NCI-H146 treated with DMSO at 0.1 percent for 48 hours (cell line): Measurements from ENCODE around the gene GGA2.
"Not testable (repeated sequence)": the region's sequence is repeated elsewhere in the genome, so short reads cannot be mapped to it uniquely, and the experiment has no call there.

Experiments
- DNase-seq: peaks from one replicate; lab custom pipeline; 2025; ENCODE audit not compliant: unreplicated experiment; lab: John Stamatoyannopoulos, UW

GGA2 gene

GRCh38 chr16:23524886-23525285 is 14.6 kb upstream of the GGA2 start:
- DNase-seq: no peak

GRCh38 chr16:23523876-23524385 is 13.6 kb upstream of the GGA2 start:
- no peak for DNase-seq

DNA sequence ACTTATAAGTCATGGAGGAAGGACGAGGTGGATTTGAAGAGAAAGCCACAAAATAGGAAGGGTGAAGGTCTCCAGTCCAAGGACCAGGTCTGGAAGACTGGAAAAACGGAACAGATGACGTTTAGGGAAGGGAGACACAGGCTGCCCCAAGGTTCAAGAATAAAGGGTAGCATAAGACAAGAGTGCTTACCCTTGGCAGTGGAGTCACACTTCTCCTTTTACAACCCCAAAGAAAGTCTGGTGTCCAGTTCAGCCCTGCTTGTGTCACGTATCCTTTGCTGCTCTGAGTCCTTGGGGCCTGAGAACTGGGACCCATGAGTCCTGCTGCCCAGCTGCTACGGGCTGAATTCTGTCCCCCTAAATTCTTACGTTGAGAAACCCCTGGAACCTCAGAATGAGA is 13.0 kb upstream of the GGA2 start:
- no peak for DNase-seq

DNA sequence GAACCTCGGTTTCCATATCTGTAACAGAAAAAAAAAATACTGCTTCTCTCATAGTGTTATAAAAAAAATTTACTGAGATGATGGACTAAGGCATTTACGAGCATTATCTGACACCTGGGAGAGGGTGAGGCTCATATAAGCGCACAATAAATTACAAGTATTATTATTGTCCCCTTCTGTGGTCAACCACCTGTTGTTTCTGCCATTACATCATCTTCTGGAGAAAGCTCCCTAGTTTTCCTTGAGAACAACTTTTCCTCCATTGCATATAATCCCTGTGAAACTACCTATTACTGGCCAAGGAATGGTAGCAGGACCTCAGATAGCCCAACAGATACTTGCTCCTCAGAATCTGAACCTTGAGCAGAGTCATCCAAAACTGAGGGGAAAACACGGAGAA is 11.7 kb upstream of the GGA2 start:
- no peak for DNase-seq

DNA sequence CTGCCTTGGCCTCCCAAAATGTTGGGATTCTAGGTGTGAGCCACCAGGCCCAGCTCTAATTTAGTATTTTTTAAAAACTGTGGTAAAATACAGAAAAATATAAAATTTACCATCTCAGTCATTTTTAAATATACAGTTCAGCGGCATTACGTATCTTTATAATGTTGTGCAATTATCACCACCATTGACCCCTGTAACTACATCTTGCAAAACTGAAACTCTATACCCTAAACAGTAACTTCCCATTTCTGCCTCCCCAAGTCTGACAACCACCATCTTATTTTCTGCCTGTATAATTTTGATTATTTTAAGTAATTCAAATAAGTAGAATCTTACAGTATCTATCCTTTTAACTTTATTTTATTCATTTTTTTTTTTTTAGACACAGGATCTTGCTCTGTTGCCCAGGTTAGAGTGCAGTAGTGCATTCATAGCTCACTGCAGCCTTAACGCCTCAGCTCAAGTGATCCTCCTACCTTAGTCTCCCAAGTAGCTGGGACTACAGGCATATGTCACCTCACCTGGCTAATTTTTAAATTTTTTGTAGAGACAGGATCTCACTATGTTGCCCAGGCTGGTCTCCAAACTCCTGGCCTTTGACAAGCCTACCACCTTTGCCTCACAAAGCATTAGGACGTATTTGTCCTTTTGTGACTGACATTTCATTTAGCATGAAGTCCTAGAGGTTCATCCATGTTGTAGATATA is 10.9 kb upstream of the GGA2 start:
- DNase-seq: no peak

GRCh38 chr16:23520500-23520899 is 10.2 kb upstream of the GGA2 start:
- no peak for DNase-seq

DNA sequence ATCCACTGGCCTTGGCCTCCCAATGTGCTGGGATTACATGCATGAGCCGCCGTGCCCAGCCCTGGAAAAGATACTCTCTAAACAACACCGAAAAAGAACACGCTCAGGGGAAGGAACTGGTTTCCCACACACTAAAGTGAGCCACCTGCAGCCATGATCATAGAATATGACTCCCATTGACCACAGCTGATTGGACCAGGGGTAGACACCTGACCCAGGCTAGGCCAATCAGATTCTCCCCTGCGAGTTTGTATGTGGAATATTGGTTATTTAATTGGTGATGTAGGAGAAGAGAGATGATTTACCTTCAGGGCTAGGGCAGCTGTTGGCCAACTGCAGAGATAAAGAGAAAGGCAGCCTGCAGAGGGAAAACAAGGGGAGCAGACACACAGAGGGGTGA is 9.0 kb upstream of the GGA2 start:
- DNase-seq: no peak

DNA sequence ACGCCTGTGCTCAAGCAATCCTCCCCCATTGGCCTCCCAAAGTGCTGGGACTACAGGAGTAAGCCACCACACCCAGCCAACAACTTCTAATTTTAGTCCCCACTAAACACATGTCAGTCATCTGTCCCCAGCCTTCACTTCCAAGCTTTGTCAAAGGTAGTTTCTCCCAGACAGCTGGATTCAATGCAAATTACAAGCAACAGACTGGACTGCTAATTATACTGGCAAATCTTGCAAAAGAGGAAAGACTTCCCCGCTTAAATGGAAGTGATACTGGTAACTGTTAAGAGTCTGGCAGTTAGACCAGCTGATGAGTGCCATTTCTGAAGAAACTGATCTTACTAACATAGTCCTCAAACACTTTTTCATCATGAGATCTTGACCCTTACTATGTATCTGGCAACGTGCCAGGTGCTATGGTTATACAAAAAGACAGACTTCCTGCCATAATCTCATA is 8.2 kb upstream of the GGA2 start:
- DNase-seq: no peak

GRCh38 chr16:23516366-23517137 is 6.3 kb upstream of the GGA2 start:
- DNase-seq: no peak

- DNase-seq: no peak
Observed at GRCh38 chr16:23515881-23516280, 5.6 kb upstream of the GGA2 start.

DNA sequence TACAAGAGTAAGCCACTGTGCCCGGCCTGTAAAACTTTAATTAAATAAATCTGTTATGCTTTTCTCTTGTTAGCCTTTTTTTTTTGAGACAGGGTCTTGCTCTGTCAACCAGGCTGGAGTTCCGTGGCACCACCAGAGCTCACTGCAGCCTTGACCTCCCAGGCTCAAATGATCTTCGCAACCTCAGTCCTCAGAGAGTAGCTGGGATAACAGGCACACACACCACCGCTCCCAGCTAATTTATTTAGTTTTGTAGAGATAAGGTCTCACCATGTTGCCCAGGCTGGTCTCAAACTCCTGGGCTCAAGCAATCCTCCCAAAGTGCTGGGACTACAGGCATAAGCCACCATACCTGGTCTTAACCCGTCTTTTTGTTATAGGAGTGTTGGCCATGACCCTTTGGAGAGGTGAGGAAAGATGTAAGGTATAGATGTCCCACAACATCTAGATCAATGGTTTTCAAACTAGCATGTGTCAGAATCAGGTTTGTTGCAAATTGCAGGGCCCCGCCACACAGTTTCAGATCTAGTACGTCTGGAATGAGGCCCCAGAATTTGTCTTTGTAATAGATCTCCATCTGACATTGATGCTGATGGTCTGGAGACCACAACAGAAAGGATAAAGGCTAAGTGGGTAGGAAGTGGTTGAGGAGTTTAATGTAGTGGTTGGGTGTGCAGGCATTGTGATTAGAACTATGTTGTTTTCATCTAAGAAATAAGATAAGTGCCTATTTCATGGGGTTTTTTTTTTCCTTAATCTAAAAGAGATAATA is 4.3 kb upstream of the GGA2 start:
- DNase-seq: no peak

GRCh38 chr16:23512168-23512695 is 1.9 kb upstream of the GGA2 start:
- no peak for DNase-seq

DNA sequence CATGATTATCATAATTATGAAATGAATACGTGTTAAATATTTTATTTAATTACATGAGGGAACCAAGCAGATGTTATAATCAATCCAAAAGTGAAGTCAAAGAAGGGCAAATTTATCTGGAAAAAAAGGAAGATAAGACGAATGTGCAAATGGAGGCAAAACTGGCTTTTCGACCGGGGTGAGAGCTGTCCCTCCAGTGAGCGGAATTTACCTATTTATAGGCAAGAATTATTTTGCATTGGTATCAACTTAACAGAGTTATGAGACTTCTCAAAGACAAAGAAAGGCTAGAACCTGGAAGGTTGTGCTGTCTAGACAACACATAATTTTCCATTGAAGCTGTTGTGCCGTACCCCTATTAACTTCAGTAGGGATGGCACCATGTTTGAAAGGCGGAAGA is 1.4 kb upstream of the GGA2 start:
- no peak for DNase-seq

DNA sequence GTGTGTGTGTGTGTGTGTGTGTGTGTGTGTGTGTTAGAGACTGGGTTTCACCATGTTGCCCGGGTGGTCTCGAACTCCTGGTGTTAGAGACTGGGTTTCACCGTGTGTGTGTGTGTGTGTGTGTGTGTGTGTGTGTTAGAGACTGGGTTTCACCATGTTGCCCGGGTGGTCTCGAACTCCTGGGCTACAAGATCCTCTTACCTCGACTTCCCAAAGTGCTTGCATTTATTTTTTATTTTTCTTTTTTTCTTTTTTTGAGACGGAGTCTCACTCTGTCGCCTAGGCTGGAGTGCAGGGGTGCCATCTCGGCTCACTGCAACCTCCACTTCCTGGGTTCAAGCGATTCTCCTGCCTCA is 599 bp upstream of the GGA2 start:
- DNase-seq: not testable (repeated sequence)

GRCh38 chr16:23509782-23510163 is 521 bp downstream of the GGA2 start:
- DNase-seq: peak; percentile 12

DNA sequence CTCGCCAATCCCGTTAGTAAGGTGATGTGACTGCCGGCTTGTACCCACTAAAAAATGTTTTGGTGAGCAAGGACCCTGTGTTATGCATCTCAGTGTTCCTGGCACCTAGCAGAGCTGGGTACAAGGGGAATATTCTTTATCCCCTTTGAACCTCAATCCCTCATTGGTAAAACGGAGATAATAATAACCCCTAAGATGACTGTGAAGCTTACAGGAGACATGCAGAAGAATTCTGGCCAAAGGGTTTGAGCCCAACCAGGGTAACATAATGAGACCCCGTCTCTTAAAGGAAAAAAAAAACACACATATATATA is 896 bp downstream of the GGA2 start:
- DNase-seq: no peak

DNA sequence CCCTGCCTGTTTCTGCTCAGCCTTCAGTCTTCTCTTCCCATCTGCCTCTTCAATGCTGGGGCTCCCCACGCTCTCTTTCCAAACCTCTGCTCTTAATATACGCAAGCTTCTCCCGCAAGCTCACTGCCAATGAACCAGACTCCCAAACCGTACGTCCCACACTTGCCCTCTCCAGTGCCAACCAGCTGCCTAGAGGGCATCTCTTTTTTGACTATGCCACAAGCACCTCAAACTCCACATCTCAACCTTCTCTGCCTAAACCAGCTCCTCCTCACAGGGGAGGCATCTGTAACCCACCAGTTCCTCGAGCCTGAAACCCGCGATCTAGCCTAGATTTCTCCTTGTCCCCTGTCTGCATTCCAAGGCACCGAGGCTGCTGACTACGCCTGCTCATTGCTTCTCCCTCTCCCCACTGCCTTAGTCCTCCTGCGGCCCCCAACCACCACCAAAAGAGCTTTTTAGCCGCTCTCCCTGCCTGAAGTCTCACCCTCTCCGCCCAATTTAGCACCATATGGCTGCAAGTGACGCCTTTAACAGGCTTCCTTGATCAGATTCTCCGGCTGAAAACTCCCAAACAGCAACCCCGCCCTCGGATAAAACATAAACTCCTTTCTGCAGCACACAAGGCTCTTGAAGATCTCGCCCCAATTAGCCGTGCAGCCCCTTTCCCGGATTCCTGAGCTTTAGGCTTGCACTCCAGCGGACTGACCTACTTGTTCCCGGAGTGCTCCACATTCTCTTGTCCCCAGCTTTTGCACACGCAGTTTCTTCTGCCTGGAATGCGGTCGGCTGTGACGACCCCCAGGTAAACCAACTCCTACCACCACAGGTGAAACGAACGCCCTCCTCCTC is 1.5 kb downstream of the GGA2 start:
- no peak for DNase-seq

GRCh38 chr16:23506606-23506994 is 3.7 kb downstream of the GGA2 start:
- no peak for DNase-seq

GRCh38 chr16:23505671-23506605 is 4.4 kb downstream of the GGA2 start:
- no peak for DNase-seq

GRCh38 chr16:23505180-23505665 is 5.1 kb downstream of the GGA2 start:
- DNase-seq: no peak
